SU-DHL-6 (cell line): ENCODE data around the gene PACS1.

ENCODE experiments used
- H2AFZ ChIP-seq: fragments of 200-600 bp; sonication (generic); 2 replicates; pipeline ENCODE4 v1.6.1; 2014; ENCODE audit warnings: low read depth, mild to moderate bottlenecking, moderate library complexity, mixed read lengths, antibody characterized with exemption, low read length; ENCODE audit not compliant: severe bottlenecking
- H3F3A ChIP-seq: fragments of 200-600 bp; shearing (Covaris generic); 2 replicates; pipeline ENCODE4 v1.6.0; 2016; ENCODE audit warnings: antibody characterized with exemption, mild to moderate bottlenecking; ENCODE audit not compliant: insufficient read depth
- H3K27ac ChIP-seq: fragments of 200-600 bp; sonication (generic); 2 replicates; pipeline ENCODE4 v1.5.1; 2016; ENCODE audit warnings: low read depth, mild to moderate bottlenecking, low read length, moderate library complexity, mixed read lengths
- H3K27me3 ChIP-seq: fragments of 200-600 bp; sonication (generic), shearing (Covaris generic); 2 replicates; pipeline ENCODE4 v1.6.0; 2014; ENCODE audit warnings: mild to moderate bottlenecking, low read length
- H3K36me3 ChIP-seq: fragments of 200-600 bp; sonication (generic); 2 replicates; pipeline ENCODE4 v1.6.1; 2014; ENCODE audit warnings: mild to moderate bottlenecking, low read length, mixed read lengths
- H3K4me2 ChIP-seq: fragments of 300-600, 200-600 bp; shearing (Covaris generic), sonication (generic); 2 replicates; pipeline ENCODE4 v1.6.0; 2014; ENCODE audit warnings: low read length, low read depth, mild to moderate bottlenecking; ENCODE audit not compliant: poor library complexity, severe bottlenecking
- H3K4me3 ChIP-seq: fragments of 200-600 bp; sonication (generic); 2 replicates; pipeline ENCODE4 v1.5.1; 2014; ENCODE audit warnings: antibody characterized with exemption, low read length, mild to moderate bottlenecking, mixed read lengths; ENCODE audit not compliant: insufficient read depth, poor library complexity, severe bottlenecking
- H3K79me2 ChIP-seq: fragments of 200-600 bp; sonication (generic); 2 replicates; pipeline ENCODE4 v1.6.1; 2014; ENCODE audit warnings: mild to moderate bottlenecking, low read length, moderate library complexity; ENCODE audit not compliant: insufficient read depth
- H3K9ac ChIP-seq: fragments of 200-600 bp; sonication (generic); 2 replicates; pipeline ENCODE4 v1.7.0; 2014; ENCODE audit warnings: mild to moderate bottlenecking, low read length
- H3K9me2 ChIP-seq: fragments of 200-600 bp; sonication (generic); replicated peaks from 2 replicates; pipeline ENCODE4 v1.6.1; 2014; ENCODE audit warnings: low read length; ENCODE audit not compliant: insufficient read depth
- H3K9me3 ChIP-seq: fragments of 200-600 bp; sonication (generic); 2 replicates; pipeline ENCODE4 v1.6.1; 2014; ENCODE audit warnings: low read length, mixed read lengths; ENCODE audit not compliant: insufficient read depth
- H4K20me1 ChIP-seq: fragments of 200-600 bp; sonication (generic); 2 replicates; pipeline ENCODE4 v1.6.1; 2014; ENCODE audit warnings: low read depth, mild to moderate bottlenecking, antibody characterized with exemption, low read length, moderate library complexity, mixed read lengths
- CTCF ChIP-seq: fragments of 200-600 bp; sonication (generic); IDR thresholded peaks from one replicate; pipeline ENCODE4 v1.5.1; 2017; ENCODE audit warnings: antibody characterized with exemption, mild to moderate bottlenecking, low read length, moderate library complexity; ENCODE audit not compliant: insufficient read depth, poor library complexity, severe bottlenecking
- EZH2phosphoT487 ChIP-seq: fragments of 200-600 bp; sonication (generic), shearing (Covaris generic); conservative IDR thresholded peaks from 2 replicates; pipeline ENCODE4 v1.6.1; 2018; ENCODE audit warnings: mild to moderate bottlenecking, antibody characterized with exemption, low read length, moderate library complexity, mixed read lengths

PACS1 gene

GRCh38 chr11:66056501-66056900 is 13.6 kb upstream of the PACS1 start:
- H4K20me1 ChIP-seq = no peaks in the 10 kb centered on the region
- H2AFZ ChIP-seq = no peak overlapping the region
- H3K36me3 ChIP-seq = peaks cover 37% of the 10 kb centered on the region
- no peak overlapping the region for H3K4me2 ChIP-seq
- H3K9ac ChIP-seq = no peak overlapping the region
- H3K27me3 ChIP-seq = no peaks in the 10 kb centered on the region
- no peaks in the 10 kb centered on the region for H3K9me3 ChIP-seq
- no peaks in the 10 kb centered on the region for H3K9me2 ChIP-seq
- TF ChIP-seq EZH2phosphoT487 (no peak), CTCF (no peak)
- H3K79me2 ChIP-seq = peaks cover 28% of the 10 kb centered on the region
- no peaks in the 10 kb centered on the region; the same call in 1 of the 2 replicates for H3F3A ChIP-seq
- no peak overlapping the region for H3K27ac ChIP-seq
- no peak overlapping the region for H3K4me3 ChIP-seq

GRCh38 chr11:66059966-66060680 is 9.9 kb upstream of the PACS1 start:
- Histone ChIP-seq H3K4me2 (no peak overlapping the region), H3K27ac (no peak overlapping the region), H3K9ac (no peak overlapping the region), H3F3A (peaks cover 10% of the 10 kb centered on the region; the same call in 1 of the 2 replicates), H3K9me2 (no peaks in the 10 kb centered on the region), H3K4me3 (no peak overlapping the region), H2AFZ (no peak overlapping the region), H3K27me3 (no peaks in the 10 kb centered on the region), H3K9me3 (no peaks in the 10 kb centered on the region), H4K20me1 (no peaks in the 10 kb centered on the region), H3K79me2 (peaks cover 1% of the 10 kb centered on the region; the same call in 1 of the 2 replicates), H3K36me3 (peaks cover 63% of the 10 kb centered on the region)
- TF ChIP-seq CTCF (no peak), EZH2phosphoT487 (no peak)

GRCh38 chr11:66061268-66061667 is 8.8 kb upstream of the PACS1 start:
- no peaks in the 10 kb centered on the region for H3K9me3 ChIP-seq
- no peak overlapping the region for H3K4me2 ChIP-seq
- H2AFZ ChIP-seq = no peak overlapping the region
- peaks cover 13% of the 10 kb centered on the region; the same call in 1 of the 2 replicates for H3F3A ChIP-seq
- no peak overlapping the region for H3K4me3 ChIP-seq
- no peak overlapping the region for H3K9ac ChIP-seq
- no peaks in the 10 kb centered on the region for H3K27me3 ChIP-seq
- no peaks in the 10 kb centered on the region for H3K9me2 ChIP-seq
- no peak for TF ChIP-seq CTCF
- no peak for TF ChIP-seq EZH2phosphoT487
- no peaks in the 10 kb centered on the region for H4K20me1 ChIP-seq
- no peak overlapping the region for H3K27ac ChIP-seq
- H3K36me3 ChIP-seq = peaks cover 63% of the 10 kb centered on the region
- no peaks in the 10 kb centered on the region for H3K79me2 ChIP-seq
